ENCODE results near the gene KCNIP2. TPM values are rescaled to one million over a fixed set of nuclear protein-coding genes. Genes with fewer than 3 reads are reported as not detected.

Gene KCNIP2
- total RNA-seq, 2 donors from 2014 or later = 1.8 to 13.5 TPM

GRCh38 chr10:101824736-101825135, 18.9 kb downstream of the KCNIP2 start:
- Histone ChIP-seq H3K27me3 (no peaks in the 10 kb centered on the region), H3K4me1 (peaks cover under 1% of the 10 kb centered on the region), H3K36me3 (replicated peaks in 1 of 2; ENCODE audit: insufficient read depth in 1 of 2, low read depth in 2 of 2) (no peaks in the 10 kb centered on the region), H3K27ac (no peak overlapping the region), H3K9me3 (no peaks in the 10 kb centered on the region), H3K4me3 (no peak overlapping the region)
- intact Hi-C loops (cut with DNase I) = no loop called here
- 86 to 87% methylated on average over 2 of the region's 2 CpGs for WGBS, 2 donors
- ATAC-seq = no peak
- TF ChIP-seq CTCF (IDR thresholded peaks at IDR 0.05) (no peak), POLR2A (IDR thresholded peaks at IDR 0.05) (no peak)
- no peak for DNase-seq

GRCh38 chr10:101818872-101819633, 24.5 kb downstream of the KCNIP2 start:
- peak overlapping the region; percentile 65 to 91 (median 80) for H3K27ac ChIP-seq
- intact Hi-C loops (cut with DNase I) = no loop called here
- DNase-seq = peak in 1 of 4 donors; percentile 42
- no peak for TF ChIP-seq CTCF (IDR thresholded peaks at IDR 0.05)
- no peak for TF ChIP-seq POLR2A (IDR thresholded peaks at IDR 0.05)
- peak; percentile 0 for ATAC-seq
- H3K4me1 ChIP-seq = peaks cover 25% of the 10 kb centered on the region
- 29 to 44% methylated on average over 13 to 14 of the region's 14 CpGs for WGBS, 2 donors
- H3K27me3 ChIP-seq = no peaks in the 10 kb centered on the region
- H3K4me3 ChIP-seq = no peak overlapping the region
- no peaks in the 10 kb centered on the region for H3K9me3 ChIP-seq
- no peaks in the 10 kb centered on the region for H3K36me3 ChIP-seq (replicated peaks in 1 of 2; ENCODE audit: insufficient read depth in 1 of 2, low read depth in 2 of 2)

GRCh38 chr10:101818119-101818871, 25.3 kb downstream of the KCNIP2 start, which contains the start of gene OGA:
TSS of gene OGA (minus strand) at chr10:101818444. CDS start at chr10:101818022, 422 bp downstream.
- H3K27ac ChIP-seq = peak within 1 kb of the TSS; percentile 71 to 91 (median 80)
- no peaks in the 10 kb centered on the region for H3K9me3 ChIP-seq
- TF ChIP-seq CTCF (IDR thresholded peaks at IDR 0.05) (peak in 1 of 7 experiments; percentile 19), POLR2A (IDR thresholded peaks at IDR 0.05) (peak; percentile 80 to 98 (median 93))
- no peaks in the 10 kb centered on the region for H3K27me3 ChIP-seq
- H3K4me1 ChIP-seq = peaks cover 29% of the 10 kb centered on the region
- H3K36me3 ChIP-seq (replicated peaks in 1 of 2; ENCODE audit: insufficient read depth in 1 of 2, low read depth in 2 of 2) = no peaks in the 10 kb centered on the region
- peak; percentile 98 to 99 (median 99) for DNase-seq
- peak within 1 kb of the TSS; percentile 97 to 98 for H3K4me3 ChIP-seq
- WGBS, 2 donors = 0% methylated on average over 43 to 47 of the region's 47 CpGs
- intact Hi-C loops (cut with DNase I) = no loop called here
- peak; percentile 98 for ATAC-seq

- H3K36me3 ChIP-seq (replicated peaks in 1 of 2; ENCODE audit: insufficient read depth in 1 of 2, low read depth in 2 of 2) = no peaks in the 10 kb centered on the region
- peaks cover 29% of the 10 kb centered on the region for H3K4me1 ChIP-seq
- H3K27me3 ChIP-seq = no peaks in the 10 kb centered on the region
- TF ChIP-seq POLR2A (IDR thresholded peaks at IDR 0.05) (peak in 1 of 3 donors; percentile 26), CTCF (IDR thresholded peaks at IDR 0.05) (no peak)
- 1 to 2% methylated on average over 13 to 44 of the region's 44 CpGs for WGBS, 2 donors
- peak overlapping the region; percentile 97 to 98 for H3K4me3 ChIP-seq
- peak overlapping the region; percentile 71 to 91 (median 80) for H3K27ac ChIP-seq
- intact Hi-C loops (cut with DNase I) = no loop called here
- peak; percentile 76 to 87 (median 84) for DNase-seq
- ATAC-seq = peak; percentile 7
- H3K9me3 ChIP-seq = no peaks in the 10 kb centered on the region
Observed at GRCh38 chr10:101817337-101818118, 26.1 kb downstream of the KCNIP2 start.
